ENCODE measurements around the gene LNX1. TPM values are rescaled to one million over a fixed set of nuclear protein-coding genes. Genes with fewer than 3 reads are reported as not detected.
A peak's percentile ranks its signal among the peaks of the same experiment; 100 is the strongest.

Gene LNX1
- total and polyA plus RNA-seq, 10 of the 15 experiments (the other 5 are each of a cell fraction or from before 2014, with no cell fraction given), result 0.72 to 1.4 (median 1.0) TPM

GRCh38 chr4:53572600-53572994, 18.7 kb downstream of the LNX1 start:
- Histone ChIP-seq H3K79me2 (ENCODE audit: control insufficient read depth, insufficient read depth, low read length) (no peaks in the 10 kb centered on the region), H4K20me1 (ENCODE audit: control insufficient read depth, insufficient read depth) (no peaks in the 10 kb centered on the region), H2AFZ (ENCODE audit: control insufficient read depth, low read depth, low read length) (no peak overlapping the region), H3K4me3 (no peak overlapping the region), H3K27me3 (replicated peaks in 1 of 2; ENCODE audit: control insufficient read depth in 2 of 2, insufficient read depth in 2 of 2, low read length in 1 of 2) (no peaks in the 10 kb centered on the region), H3K4me1 (ENCODE audit: control insufficient read depth, insufficient read depth, low read length) (no peaks in the 10 kb centered on the region), H3K36me3 (ENCODE audit: control insufficient read depth in 2 of 2, insufficient read depth in 2 of 2, low read length in 1 of 2) (no peaks in the 10 kb centered on the region), H3K27ac (ENCODE audit: control insufficient read depth, insufficient read depth) (no peak overlapping the region), H3K4me2 (ENCODE audit: control insufficient read depth, insufficient read depth) (no peak overlapping the region), H3K9me3 (replicated peaks; ENCODE audit: control insufficient read depth, insufficient read depth, low read length) (no peaks in the 10 kb centered on the region), H3K9ac (ENCODE audit: control insufficient read depth, insufficient read depth, low read length) (no peak overlapping the region)
- SMC1A ChIA-PET (ENCODE audit: uncharacterized antibody, unreplicated experiment), result interaction anchor here (1.0 kb wide), 1 partner anchor 9 kb away, joined by 3 read pairs; no protein-coding TSS in a partner anchor
- POLR2A ChIA-PET, result no interaction called here
- intact Hi-C loops (cut with micrococcal nuclease; ENCODE audit: unreplicated experiment) (no loop called here), in situ Hi-C loops (cut with MboI) (no loop called here)
- RAD21 ChIA-PET (ENCODE audit: unreplicated experiment), result no interaction called here
- ATAC-seq (no peak), FAIRE-seq (no peak), DNase-seq (ENCODE audit: low read depth, low spot score) (no peak)
- no TSS peak for BruUV-seq (replicated peaks)
- CTCF ChIA-PET, result no interaction called here
- WGBS (ENCODE audit: insufficient coverage, insufficient replicate concordance, low lambda C conversion rate, missing lambda C conversion rate), result 25% methylated on average over 2 of the region's 2 CpGs
- TF ChIP-seq RFX5 (IDR thresholded peaks at IDR 0.05; ENCODE audit: low read depth, low read length), result no peak
- TF ChIP-seq BHLHE40 (IDR thresholded peaks at IDR 0.05; ENCODE audit: borderline replicate concordance in 1 of 2, low read depth in 2 of 2, low read length in 1 of 2), result peak; percentile 45 to 83; a peak in 3 of 4 replicates

- H3K79me2 ChIP-seq (ENCODE audit: control insufficient read depth, insufficient read depth, low read length), result no peaks in the 10 kb centered on the region
- ChIA-PET CTCF (no interaction called here), SMC1A (ENCODE audit: uncharacterized antibody, unreplicated experiment) (interaction anchor here (1.3 kb wide), 1 partner anchor 9 kb away, joined by 3 read pairs; no protein-coding TSS in a partner anchor), RAD21 (ENCODE audit: unreplicated experiment) (interaction anchor here (0.6 kb wide), 1 partner anchor 9 kb away, joined by 3 read pairs; no protein-coding TSS in a partner anchor), POLR2A (no interaction called here)
- H3K4me3 ChIP-seq, result no peak overlapping the region
- H3K27me3 ChIP-seq (replicated peaks in 1 of 2; ENCODE audit: control insufficient read depth in 2 of 2, insufficient read depth in 2 of 2, low read length in 1 of 2), result no peaks in the 10 kb centered on the region
- in situ Hi-C loops (cut with MboI) (no loop called here), intact Hi-C loops (cut with micrococcal nuclease; ENCODE audit: unreplicated experiment) (no loop called here)
- H3K9ac ChIP-seq (ENCODE audit: control insufficient read depth, insufficient read depth, low read length), result no peak overlapping the region
- H3K4me2 ChIP-seq (ENCODE audit: control insufficient read depth, insufficient read depth), result no peak overlapping the region
- H4K20me1 ChIP-seq (ENCODE audit: control insufficient read depth, insufficient read depth), result no peaks in the 10 kb centered on the region
- no peaks in the 10 kb centered on the region for H3K4me1 ChIP-seq (ENCODE audit: control insufficient read depth, insufficient read depth, low read length)
- FAIRE-seq (no peak), ATAC-seq (no peak), DNase-seq (ENCODE audit: low read depth, low spot score) (no peak)
- no peaks in the 10 kb centered on the region for H3K9me3 ChIP-seq (replicated peaks; ENCODE audit: control insufficient read depth, insufficient read depth, low read length)
- 33% methylated on average over 5 of the region's 5 CpGs for WGBS (ENCODE audit: insufficient coverage, insufficient replicate concordance, low lambda C conversion rate, missing lambda C conversion rate)
- H3K27ac ChIP-seq (ENCODE audit: control insufficient read depth, insufficient read depth), result no peak overlapping the region
- no TSS peak for BruUV-seq (replicated peaks)
- no peaks in the 10 kb centered on the region for H3K36me3 ChIP-seq (ENCODE audit: control insufficient read depth in 2 of 2, insufficient read depth in 2 of 2, low read length in 1 of 2)
- TF ChIP-seq PAX5 (IDR thresholded peaks at IDR 0.05; ENCODE audit: borderline replicate concordance, low read depth, low read length), result no peak
- H2AFZ ChIP-seq (ENCODE audit: control insufficient read depth, low read depth, low read length), result no peak overlapping the region
These were observed 19.2 kb downstream of the LNX1 start for GRCh38 chr4:53571936-53572599.

Measured in GM12878 (cell line).